SK-N-SH (cell line): Measurements from ENCODE around the gene SEPTIN12. TPM values are rescaled to one million over a fixed set of nuclear protein-coding genes. Genes with fewer than 3 reads are reported as not detected.

Source experiments
- CTCF ChIA-PET: fragments of 300-600, 350-600 bp; formaldehyde crosslinking; extraction: SDS; loops from one replicate; lab custom pipeline; 2021; lab: Yijun Ruan, JAX
- POLR2A ChIA-PET: fragments of 350-600 bp; sonication (Branson Sonifier 250); formaldehyde crosslinking; extraction: SDS; loops from one replicate; lab custom pipeline; 2020; ENCODE audit warnings: antibody characterized with exemption, inconsistent platforms; lab: Yijun Ruan, JAX
- DNase-seq: peaks from one replicate; pipeline ENCODE4 v3.0.0; 2012
- H2AFZ ChIP-seq: fragments of 200-600 bp; sonication (generic); 2 replicates; pipeline ENCODE4 v1.8.1; 2016; ENCODE audit warnings: antibody characterized with exemption, mild to moderate bottlenecking, low read depth
- H3F3A ChIP-seq: fragments of 200-600 bp; sonication (generic); replicated peaks from 2 replicates; pipeline ENCODE3; 2016; ENCODE audit warnings: antibody characterized with exemption, mild to moderate bottlenecking; ENCODE audit not compliant: insufficient read depth
- H3K27ac ChIP-seq, 2 experiments: fragments of 200-500 bp in 1 of 2; fragments of 200-600 bp in 1 of 2; sonication (Bioruptor generic) in 1 of 2; sonication (generic), shearing (Covaris generic) in 1 of 2; 2 replicates each; pipeline versions ENCODE4 v1.5.1 to v1.6.1; 2014 to 2016; ENCODE audit warnings: low read depth in 2 of 2, inconsistent platforms in 1 of 2, low read length in 1 of 2, mild to moderate bottlenecking in 1 of 2, mixed read lengths in 1 of 2
- H3K27me3 ChIP-seq: fragments of 200-600 bp; sonication (generic), shearing (Covaris generic); 2 replicates; pipeline ENCODE4 v1.6.1; 2016; ENCODE audit warnings: mixed run types; ENCODE audit not compliant: insufficient read depth
- H3K36me3 ChIP-seq, 2 experiments: fragments of 200-500 bp in 1 of 2; fragments of 200-600 bp in 1 of 2; sonication (Bioruptor generic) in 1 of 2; sonication (generic) in 1 of 2; replicated peaks in 1 of 2; 2 replicates each; pipeline versions ENCODE3 to v1.5.1; 2014 to 2016; ENCODE audit warnings: low read length in 1 of 2, mild to moderate bottlenecking in 1 of 2; ENCODE audit not compliant: insufficient read depth in 2 of 2, control insufficient read depth in 1 of 2
- H3K4me1 ChIP-seq, 2 experiments: fragments of 200-500 bp in 1 of 2; fragments of 200-600 bp in 1 of 2; sonication (Bioruptor generic) in 1 of 2; sonication (generic), shearing (Covaris generic) in 1 of 2; 2 replicates each; pipeline versions ENCODE4 v1.5.1 to v1.6.1; 2014 to 2016; ENCODE audit warnings: low read depth in 1 of 2, low read length in 1 of 2, mixed run types in 1 of 2; ENCODE audit not compliant: insufficient read depth in 2 of 2, control insufficient read depth in 1 of 2
- H3K4me2 ChIP-seq: fragments of 200-600 bp; sonication (generic), shearing (Covaris generic); 2 replicates; pipeline ENCODE4 v1.6.1; 2017; ENCODE audit warnings: mixed run types
- H3K4me3 ChIP-seq, 2 experiments: fragments of 200-500 bp in 1 of 2; fragments of 200-600 bp in 1 of 2; sonication (Bioruptor generic) in 1 of 2; sonication (generic), shearing (Covaris generic) in 1 of 2; 2 replicates each; pipeline versions ENCODE4 v1.5.1 to v1.8.1; 2014 to 2016; ENCODE audit warnings: low read depth in 2 of 2, inconsistent platforms in 1 of 2, low read length in 1 of 2, mild to moderate bottlenecking in 1 of 2, mixed read lengths in 1 of 2, moderate library complexity in 1 of 2
- H3K79me2 ChIP-seq: fragments of 200-600 bp; sonication (generic); 2 replicates; pipeline ENCODE4 v1.8.1; 2017; ENCODE audit warnings: mild to moderate bottlenecking; ENCODE audit not compliant: insufficient read depth
- H3K9ac ChIP-seq: fragments of 200-600 bp; sonication (generic); 2 replicates; pipeline ENCODE4 v1.6.1; 2017; ENCODE audit warnings: mixed run types
- H3K9me2 ChIP-seq: fragments of 200-600 bp; sonication (generic); 2 replicates; pipeline ENCODE4 v1.6.1; 2017; ENCODE audit warnings: mixed run types
- H3K9me3 ChIP-seq: fragments of 200-600 bp; sonication (generic); 2 replicates; pipeline ENCODE4 v1.6.1; 2017; ENCODE audit warnings: mixed run types, mild to moderate bottlenecking, moderate library complexity
- H4K20me1 ChIP-seq: fragments of 200-600 bp; sonication (generic); 2 replicates; pipeline ENCODE4 v1.6.1; 2017; ENCODE audit warnings: mild to moderate bottlenecking, mixed run types; ENCODE audit not compliant: insufficient read depth
- EZH2phosphoT487 ChIP-seq: fragments of 200-600 bp; sonication (generic); IDR thresholded peaks from 2 replicates; pipeline ENCODE4 v1.6.1; 2017; ENCODE audit warnings: low read depth, mixed run types, mild to moderate bottlenecking, antibody characterized with exemption, moderate library complexity, borderline replicate concordance
- FOXJ3 ChIP-seq: sonication (generic); formaldehyde crosslinking; IDR thresholded peaks from 2 replicates; pipeline ENCODE4 v1.5.1; 2020; ENCODE audit warnings: mild to moderate bottlenecking, missing genetic modification reagents
- FOXM1 ChIP-seq: IDR thresholded peaks from 2 replicates; pipeline ENCODE4 v1.4.0; 2012; ENCODE audit warnings: low read depth, mild to moderate bottlenecking
- GABPA ChIP-seq: IDR thresholded peaks from 2 replicates; pipeline ENCODE4 v1.4.0; 2012; ENCODE audit warnings: low read depth, mild to moderate bottlenecking
- MXI1 ChIP-seq: IDR thresholded peaks from 2 replicates; pipeline ENCODE4 v1.6.1; 2012; ENCODE audit warnings: mild to moderate bottlenecking, low read depth, low read length, improper control_type of control experiment
- NRF1 ChIP-seq: IDR thresholded peaks from 2 replicates; pipeline ENCODE4 v1.6.1; 2012; ENCODE audit warnings: low read depth, mild to moderate bottlenecking, low read length
- PBX3 ChIP-seq: IDR thresholded peaks from 2 replicates; pipeline ENCODE4; 2012
- POLR2AphosphoS5 ChIP-seq: IDR thresholded peaks from 2 replicates; pipeline ENCODE4 v1.6.1; 2012; ENCODE audit warnings: low read depth, low read length
- RAD21 ChIP-seq: IDR thresholded peaks from 2 replicates; pipeline ENCODE4 v1.6.1; 2012; ENCODE audit warnings: mild to moderate bottlenecking, low read length
- RFX5 ChIP-seq: IDR thresholded peaks from 2 replicates; pipeline ENCODE4 v1.6.1; 2012; ENCODE audit warnings: mild to moderate bottlenecking, improper control_type of control experiment, low read length
- USF1 ChIP-seq: IDR thresholded peaks from 2 replicates; pipeline ENCODE4 v1.4.0; 2012; ENCODE audit warnings: low read depth, borderline replicate concordance
- WGBS: methylation state at CpG from one replicate; pipeline ENCODE4 v1.1.6; 2017; ENCODE audit warnings: low lambda C conversion rate; 5-methylcytosine and 5-hydroxymethylcytosine counted together
- polyA plus RNA-seq, 3 experiments: library from polyadenylated mRNA; depleted of rRNA; stranded (reverse); fragments of >200 nt; gene quantifications; 2 replicates each; pipeline ENCODE4 v1.2.3, GENCODE V29; 2012
- TF ChIP-seq, protein P1 (sequence below): IDR thresholded peaks from 2 replicates; pipeline ENCODE4 v1.6.1; 2012; ENCODE audit warnings: mild to moderate bottlenecking, low read depth, low read length, moderate library complexity

Gene SEPTIN12
- polyA plus RNA-seq, 1 of the 3 experiments (the other 2 are of a cell fraction), result 0.07 TPM

DNA sequence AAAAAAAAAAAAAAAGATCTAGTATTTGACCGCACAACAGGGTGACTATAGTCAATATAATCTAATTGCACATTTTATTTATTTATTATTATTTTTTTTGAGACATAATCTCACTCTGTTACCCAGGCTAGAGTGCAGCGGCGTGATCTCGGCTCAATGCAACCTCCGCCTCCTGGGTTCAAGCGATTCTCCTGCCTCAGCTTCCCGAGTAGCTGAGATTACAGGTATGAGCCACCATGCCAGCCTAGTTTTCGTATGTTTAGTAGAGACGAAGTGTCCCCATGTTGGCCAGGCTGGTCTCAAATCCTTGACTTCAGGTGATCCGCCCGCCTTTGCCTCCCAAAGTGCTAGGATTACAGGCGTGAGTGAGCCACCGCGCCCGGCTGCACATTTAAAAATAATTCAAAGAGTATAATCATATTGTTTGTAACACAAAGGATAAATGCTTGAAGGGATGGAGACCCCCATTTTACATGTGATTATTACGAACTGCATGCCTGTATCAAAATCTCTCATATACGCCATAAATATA, 54.9 kb downstream of the SEPTIN12 start:
- peaks cover 55% of the 10 kb centered on the region for H3K79me2 ChIP-seq
- no peaks in the 10 kb centered on the region for H3K9me2 ChIP-seq
- no peaks in the 10 kb centered on the region for H3K9me3 ChIP-seq
- H2AFZ ChIP-seq, result peak overlapping the region; percentile 90; the same call in 1 of the 2 replicates
- ChIA-PET POLR2A (interaction anchor here (0.9 to 2.2 kb wide), 3 partner anchors 35 to 69 kb away, joined by 3 to 16 read pairs (median 9); partner anchors contain the start of genes ROGDI and ZNF500), CTCF (interaction anchor here (1.0 to 1.6 kb wide), 4 partner anchors 36 to 222 kb away, joined by 3 to 4 read pairs (median 3); no protein-coding TSS in a partner anchor)
- no peak for DNase-seq
- H3K4me2 ChIP-seq, result peak overlapping the region; percentile 93
- 11% methylated on average over 17 of the region's 17 CpGs for WGBS
- no peaks in the 10 kb centered on the region for H4K20me1 ChIP-seq
- H3K9ac ChIP-seq, result peak overlapping the region; percentile 88
- peak overlapping the region; percentile 97 for H3K4me3 ChIP-seq
- H3K27me3 ChIP-seq, result no peaks in the 10 kb centered on the region
- no peak for TF ChIP-seq PBX3
- TF ChIP-seq MXI1, result 0 out of 2 replicates have a peak, but pooled peaks have one; percentile 1
- H3K4me1 ChIP-seq, result peaks cover 0 to 6% of the 10 kb centered on the region in 2 experiments; a peak in 1 of 4 replicates
- H3K27ac ChIP-seq, result peak overlapping the region; percentile 84 to 96; a peak in 2 of 4 replicates
- H3F3A ChIP-seq, result no peaks in the 10 kb centered on the region
- H3K36me3 ChIP-seq, result peaks cover 10 to 25% of the 10 kb centered on the region in 2 experiments

DNA sequence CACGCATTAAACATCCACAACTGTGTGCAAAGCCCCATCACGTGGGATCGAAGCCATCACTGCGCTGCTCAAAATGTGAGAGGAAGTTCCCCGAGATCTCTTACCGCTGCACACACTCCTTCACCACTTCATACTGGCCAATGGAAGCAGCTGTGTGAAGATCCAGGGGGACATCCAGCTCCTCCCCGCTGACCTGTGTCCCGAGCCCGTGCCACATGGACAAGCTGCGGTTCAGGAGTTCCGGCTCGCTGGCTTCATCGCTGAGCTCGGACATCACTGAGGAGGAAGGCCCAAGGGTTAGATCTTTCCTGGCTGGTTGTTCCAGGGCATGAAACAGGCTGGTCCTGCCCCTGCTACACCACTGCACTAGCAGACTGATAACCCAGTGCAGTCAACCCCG, 58.3 kb downstream of the SEPTIN12 start:
- Histone ChIP-seq H3K4me1 (peaks cover 0 to 3% of the 10 kb centered on the region in 2 experiments; a peak in 1 of 4 replicates), H3K9ac (no peak overlapping the region), H3K27me3 (no peaks in the 10 kb centered on the region), H3K4me3 (no peak overlapping the region), H2AFZ (no peak overlapping the region), H3K9me3 (no peaks in the 10 kb centered on the region), H3K27ac (no peak overlapping the region), H3K4me2 (no peak overlapping the region), H3K79me2 (peaks cover 57% of the 10 kb centered on the region), H3K36me3 (peaks cover 15 to 47% of the 10 kb centered on the region in 2 experiments), H3K9me2 (no peaks in the 10 kb centered on the region), H3F3A (no peaks in the 10 kb centered on the region), H4K20me1 (no peaks in the 10 kb centered on the region)
- no peak for DNase-seq
- ChIA-PET POLR2A (no interaction called here), CTCF (interaction anchor here (1.9 kb wide), 1 partner anchor 226 kb away, joined by 6 read pairs; no protein-coding TSS in a partner anchor)
- 96% methylated on average over 14 of the region's 15 CpGs for WGBS
- TF ChIP-seq RFX5 (no peak), EZH2phosphoT487 (no peak), POLR2AphosphoS5 (no peak), MXI1 (no peak), NRF1 (no peak)

DNA sequence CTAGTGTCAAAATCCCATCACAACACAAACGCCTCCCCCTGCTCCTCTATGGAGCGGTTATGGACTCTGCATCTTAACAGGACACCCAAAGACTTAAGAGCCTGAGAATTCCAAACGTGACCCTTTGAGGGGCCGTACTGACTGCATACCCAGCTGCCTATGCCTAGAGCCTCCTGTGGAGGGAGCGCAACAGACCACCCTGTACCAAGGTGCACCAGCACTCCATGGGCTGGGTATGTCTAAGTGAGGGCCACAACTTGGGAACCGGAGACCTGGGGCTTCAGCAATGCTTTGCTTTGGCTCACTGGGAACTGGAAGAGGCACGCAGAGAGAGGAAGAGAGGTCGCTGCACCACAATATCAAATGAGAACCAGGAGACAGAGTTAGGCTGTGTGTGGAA, 59.5 kb downstream of the SEPTIN12 start:
- no peak for DNase-seq
- Histone ChIP-seq H2AFZ (no peak overlapping the region), H3K27me3 (no peaks in the 10 kb centered on the region), H3K4me3 (no peak overlapping the region), H3K27ac (no peak overlapping the region), H3K9me2 (no peaks in the 10 kb centered on the region), H4K20me1 (no peaks in the 10 kb centered on the region), H3K4me1 (peaks cover 0 to 3% of the 10 kb centered on the region in 2 experiments; a peak in 1 of 4 replicates), H3F3A (no peaks in the 10 kb centered on the region), H3K36me3 (peaks cover 23 to 59% of the 10 kb centered on the region in 2 experiments), H3K79me2 (peaks cover 57% of the 10 kb centered on the region), H3K9ac (no peak overlapping the region), H3K9me3 (no peaks in the 10 kb centered on the region), H3K4me2 (no peak overlapping the region)
- 94% methylated on average over 7 of the region's 8 CpGs for WGBS
- ChIA-PET CTCF (interaction anchor here (1.9 kb wide), 1 partner anchor 227 kb away, joined by 6 read pairs; no protein-coding TSS in a partner anchor), POLR2A (no interaction called here)
- TF ChIP-seq, protein P1, sequence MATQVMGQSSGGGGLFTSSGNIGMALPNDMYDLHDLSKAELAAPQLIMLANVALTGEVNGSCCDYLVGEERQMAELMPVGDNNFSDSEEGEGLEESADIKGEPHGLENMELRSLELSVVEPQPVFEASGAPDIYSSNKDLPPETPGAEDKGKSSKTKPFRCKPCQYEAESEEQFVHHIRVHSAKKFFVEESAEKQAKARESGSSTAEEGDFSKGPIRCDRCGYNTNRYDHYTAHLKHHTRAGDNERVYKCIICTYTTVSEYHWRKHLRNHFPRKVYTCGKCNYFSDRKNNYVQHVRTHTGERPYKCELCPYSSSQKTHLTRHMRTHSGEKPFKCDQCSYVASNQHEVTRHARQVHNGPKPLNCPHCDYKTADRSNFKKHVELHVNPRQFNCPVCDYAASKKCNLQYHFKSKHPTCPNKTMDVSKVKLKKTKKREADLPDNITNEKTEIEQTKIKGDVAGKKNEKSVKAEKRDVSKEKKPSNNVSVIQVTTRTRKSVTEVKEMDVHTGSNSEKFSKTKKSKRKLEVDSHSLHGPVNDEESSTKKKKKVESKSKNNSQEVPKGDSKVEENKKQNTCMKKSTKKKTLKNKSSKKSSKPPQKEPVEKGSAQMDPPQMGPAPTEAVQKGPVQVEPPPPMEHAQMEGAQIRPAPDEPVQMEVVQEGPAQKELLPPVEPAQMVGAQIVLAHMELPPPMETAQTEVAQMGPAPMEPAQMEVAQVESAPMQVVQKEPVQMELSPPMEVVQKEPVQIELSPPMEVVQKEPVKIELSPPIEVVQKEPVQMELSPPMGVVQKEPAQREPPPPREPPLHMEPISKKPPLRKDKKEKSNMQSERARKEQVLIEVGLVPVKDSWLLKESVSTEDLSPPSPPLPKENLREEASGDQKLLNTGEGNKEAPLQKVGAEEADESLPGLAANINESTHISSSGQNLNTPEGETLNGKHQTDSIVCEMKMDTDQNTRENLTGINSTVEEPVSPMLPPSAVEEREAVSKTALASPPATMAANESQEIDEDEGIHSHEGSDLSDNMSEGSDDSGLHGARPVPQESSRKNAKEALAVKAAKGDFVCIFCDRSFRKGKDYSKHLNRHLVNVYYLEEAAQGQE, result no peak
- TF ChIP-seq POLR2AphosphoS5 (no peak), FOXJ3 (CRISPR knock-in tag) (no peak), USF1 (no peak), MXI1 (no peak), RAD21 (no peak), NRF1 (no peak), GABPA (no peak), EZH2phosphoT487 (no peak), FOXM1 (no peak), PBX3 (no peak)
